ENCODE measurements around the gene RELN. TPM values are rescaled to one million over a fixed set of nuclear protein-coding genes. Genes with fewer than 3 reads are reported as not detected.

RELN gene
- total RNA-seq, 1 experiment from 2014 or later = 0.02 TPM

DNA sequence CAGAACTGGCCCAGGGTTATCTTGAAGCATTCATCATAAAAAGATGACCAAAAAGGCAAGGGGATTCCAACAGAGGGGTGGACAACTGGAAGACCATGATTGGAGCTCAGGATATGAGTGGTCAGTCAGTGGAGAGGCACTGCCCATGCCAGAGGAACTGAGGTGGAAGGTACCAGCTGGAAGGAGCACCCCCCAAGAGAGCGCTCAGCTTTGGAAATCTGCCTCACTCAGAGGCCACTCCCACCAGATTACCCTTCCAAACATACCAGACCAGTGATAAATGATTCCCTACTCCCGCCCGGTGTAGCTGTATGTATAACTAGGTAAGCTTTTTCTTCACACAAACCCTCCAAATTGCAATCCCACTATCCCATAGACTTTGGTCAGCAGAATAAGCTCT lies 286.5 kb downstream of the RELN start:
- H3K9ac ChIP-seq (ENCODE audit: extremely low read depth, insufficient read length, low read length) = no peak overlapping the region
- H3K27me3 ChIP-seq (ENCODE audit: insufficient read depth, low read length) = no peaks in the 10 kb centered on the region
- H3K14ac ChIP-seq (ENCODE audit: insufficient read depth, low read length) = no peak overlapping the region
- H2BK20ac ChIP-seq (ENCODE audit: low read depth, low read length, poor library complexity, severe bottlenecking) = no peak overlapping the region
- no peak overlapping the region for H2AFZ ChIP-seq (ENCODE audit: low read length)
- TF ChIP-seq CTCF (conservative IDR thresholded peaks at IDR 0.05) = no peak
- H3K9me3 ChIP-seq (ENCODE audit: control insufficient read depth, low read depth, low read length) = no peaks in the 10 kb centered on the region
- no peak overlapping the region for H2BK5ac ChIP-seq (ENCODE audit: insufficient read length, low read length)
- H3T11ph ChIP-seq (ENCODE audit: low read length) = no peak overlapping the region
- H4K91ac ChIP-seq (ENCODE audit: insufficient read length, low read depth, low read length) = no peak overlapping the region
- Mint-ChIP-seq H3K27me3 (ENCODE audit: low read depth) (peaks cover 1% of the 10 kb centered on the region; the same call in 1 of the 2 replicates), H3K27ac (no peak overlapping the region), H3K4me1 (no peaks in the 10 kb centered on the region), H3K4me3 (no peak overlapping the region), H3K9me3 (no peaks in the 10 kb centered on the region), H3K36me3 (ENCODE audit: insufficient read depth in 1 of 3, low read depth in 3 of 3) (no peaks in the 10 kb centered on the region)
- no peaks in the 10 kb centered on the region for H3K4me1 ChIP-seq (ENCODE audit: insufficient read depth, low read length)
- no peaks in the 10 kb centered on the region for H3K23me2 ChIP-seq (ENCODE audit: insufficient read length, low read depth, low read length, poor library complexity, severe bottlenecking)
- H3K4me2 ChIP-seq (ENCODE audit: insufficient read depth, insufficient read length, low read length) = no peak overlapping the region
- H3K27ac ChIP-seq (ENCODE audit: insufficient read length, low read depth, low read length) = no peak overlapping the region
- no CpG with 5 or more reads among the region's 3 CpGs for WGBS (ENCODE audit: extremely low coverage, insufficient read length, low lambda C conversion rate)
- no peak overlapping the region for H4K5ac ChIP-seq (ENCODE audit: insufficient read length, low read depth, low read length)
- H3K23ac ChIP-seq (ENCODE audit: insufficient read length, low read depth, low read length) = no peak overlapping the region
- no peaks in the 10 kb centered on the region for H4K20me1 ChIP-seq (ENCODE audit: control insufficient read depth, insufficient read depth, insufficient read length)
- H3K4ac ChIP-seq (ENCODE audit: low read depth, low read length) = no peak overlapping the region
- no peak overlapping the region for H2BK15ac ChIP-seq (ENCODE audit: low read depth, low read length)
- no peaks in the 10 kb centered on the region for H3K79me2 ChIP-seq (ENCODE audit: insufficient read depth, low read length)
- H2BK120ac ChIP-seq (ENCODE audit: low read depth, low read length, poor library complexity, severe bottlenecking) = no peak overlapping the region
- DNase-seq = no peak
- no peak overlapping the region for H3K18ac ChIP-seq (ENCODE audit: insufficient read length, low read depth, low read length)
- no peak overlapping the region for H2AK5ac ChIP-seq (ENCODE audit: insufficient read length, low read length)
- no peak overlapping the region for H3K56ac ChIP-seq (ENCODE audit: insufficient read length, low read depth, low read length)
- H4K8ac ChIP-seq (replicated peaks; ENCODE audit: insufficient read length, low read depth, low read length) = no peak overlapping the region
- no peak overlapping the region for H2BK12ac ChIP-seq (ENCODE audit: insufficient read length, low read depth, low read length)
- no peaks in the 10 kb centered on the region for H3K79me1 ChIP-seq (ENCODE audit: insufficient read depth, low read depth, low read length, poor library complexity, severe bottlenecking)

Data from H9 (cell line).